Peyer's patch (tissue), 4 donors: ENCODE measurements around the gene KDM2A. TPM values are rescaled to one million over a fixed set of nuclear protein-coding genes. Genes with fewer than 3 reads are reported as not detected.

ENCODE experiments used
- DNase-seq, 3 donors: peaks; one replicate each; pipeline ENCODE4 v3.0.0-alpha.2; 2017 to 2019
- H3K27ac ChIP-seq, 4 donors: fragments of 200-600 bp; sonication (generic); one replicate each; pipeline ENCODE4 v1.5.1; 2016 to 2019
- H3K27me3 ChIP-seq, 2 donors: fragments of 200-600 bp; sonication (generic); one replicate each; pipeline ENCODE4 v1.5.1; 2019
- H3K36me3 ChIP-seq, 3 donors: fragments of 200-600 bp; sonication (generic); one replicate each; pipeline ENCODE4 v1.5.1; 2016 to 2019
- H3K4me1 ChIP-seq, 4 donors: fragments of 200-600 bp; sonication (generic); one replicate each; pipeline ENCODE4 v1.5.1; 2016 to 2019
- H3K4me3 ChIP-seq, 4 donors: fragments of 200-600 bp; sonication (generic); 1 replicate in 3 of 4; 2 replicates in 1 of 4; pipeline ENCODE4 v1.5.1; 2016 to 2019; ENCODE audit warnings: mild to moderate bottlenecking in 1 of 4
- H3K9me3 ChIP-seq, 4 donors: fragments of 200-600 bp; sonication (generic); one replicate each; pipeline ENCODE4 v1.5.1; 2016 to 2019; ENCODE audit warnings: mild to moderate bottlenecking in 1 of 4
- POLR2A ChIP-seq, 2 donors: fragments of 450-650 bp; IDR thresholded peaks; one replicate each; pipeline ENCODE4 v1.5.1; 2017; ENCODE audit warnings: antibody characterized with exemption in 2 of 2, mild to moderate bottlenecking in 2 of 2, moderate library complexity in 2 of 2
- total RNA-seq, 4 donors: library from RNA; depleted of rRNA; stranded (reverse); fragments of >200 nt; gene quantifications; one replicate each; pipeline ENCODE4 v1.1.0, GENCODE V29; 2016
- TF ChIP-seq, protein P1 (sequence below), 6 experiments: fragments of 450-650 bp in 4 of 6; fragments of 200-600 bp in 2 of 6; sonication (generic) in 1 of 6; IDR thresholded peaks; one replicate each; pipeline ENCODE4 v1.5.1; 2017 to 2019; ENCODE audit warnings: antibody characterized with exemption in 6 of 6, mild to moderate bottlenecking in 3 of 6, moderate library complexity in 1 of 6

KDM2A gene
- total RNA-seq, 4 donors from 2014 or later = 76.7 to 225 (median 105) TPM

DNA sequence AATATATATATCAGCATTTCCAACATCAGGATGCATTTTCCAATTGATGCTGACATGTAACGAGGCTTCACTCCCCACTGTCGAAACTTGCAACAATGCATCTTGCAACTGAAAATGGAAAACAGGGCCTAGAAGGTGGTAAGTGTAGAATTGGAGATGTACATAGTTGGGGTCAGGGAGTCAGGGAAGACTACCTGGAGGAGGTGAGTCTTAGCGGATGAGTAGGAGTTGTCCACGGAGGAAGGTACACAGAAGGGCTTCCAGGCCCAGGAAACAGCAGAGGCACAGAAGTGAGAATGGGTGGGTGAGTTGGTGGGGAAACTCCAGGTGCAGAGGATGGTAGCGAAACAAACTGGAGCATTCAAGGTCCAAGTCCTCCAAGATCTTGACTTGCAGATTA, 145.2 kb downstream of the KDM2A start:
- no peak for DNase-seq
- Histone ChIP-seq H3K27me3 (no peaks in the 10 kb centered on the region), H3K36me3 (peaks cover 0 to 6% (median 0%) of the 10 kb centered on the region in 3 donors), H3K9me3 (no peaks in the 10 kb centered on the region), H3K27ac (no peak overlapping the region), H3K4me3 (no peak overlapping the region), H3K4me1 (peaks cover 12 to 46% (median 33%) of the 10 kb centered on the region in 4 donors)
- TF ChIP-seq, protein P1, sequence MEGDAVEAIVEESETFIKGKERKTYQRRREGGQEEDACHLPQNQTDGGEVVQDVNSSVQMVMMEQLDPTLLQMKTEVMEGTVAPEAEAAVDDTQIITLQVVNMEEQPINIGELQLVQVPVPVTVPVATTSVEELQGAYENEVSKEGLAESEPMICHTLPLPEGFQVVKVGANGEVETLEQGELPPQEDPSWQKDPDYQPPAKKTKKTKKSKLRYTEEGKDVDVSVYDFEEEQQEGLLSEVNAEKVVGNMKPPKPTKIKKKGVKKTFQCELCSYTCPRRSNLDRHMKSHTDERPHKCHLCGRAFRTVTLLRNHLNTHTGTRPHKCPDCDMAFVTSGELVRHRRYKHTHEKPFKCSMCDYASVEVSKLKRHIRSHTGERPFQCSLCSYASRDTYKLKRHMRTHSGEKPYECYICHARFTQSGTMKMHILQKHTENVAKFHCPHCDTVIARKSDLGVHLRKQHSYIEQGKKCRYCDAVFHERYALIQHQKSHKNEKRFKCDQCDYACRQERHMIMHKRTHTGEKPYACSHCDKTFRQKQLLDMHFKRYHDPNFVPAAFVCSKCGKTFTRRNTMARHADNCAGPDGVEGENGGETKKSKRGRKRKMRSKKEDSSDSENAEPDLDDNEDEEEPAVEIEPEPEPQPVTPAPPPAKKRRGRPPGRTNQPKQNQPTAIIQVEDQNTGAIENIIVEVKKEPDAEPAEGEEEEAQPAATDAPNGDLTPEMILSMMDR (IDR thresholded peaks at IDR 0.05) = no peak
- TF ChIP-seq POLR2A (IDR thresholded peaks at IDR 0.05) = no peak

GRCh38 chr11:67264877-67265632, 146.0 kb downstream of the KDM2A start:
- TF ChIP-seq, protein P1 (IDR thresholded peaks at IDR 0.05) = no peak
- TF ChIP-seq POLR2A (IDR thresholded peaks at IDR 0.05) = no peak
- peak in 2 of 3 donors; percentile 44 to 46 for DNase-seq
- H3K27me3 ChIP-seq = no peaks in the 10 kb centered on the region
- H3K27ac ChIP-seq = no peak overlapping the region
- H3K4me3 ChIP-seq = no peak overlapping the region
- peaks cover 0 to 6% (median 0%) of the 10 kb centered on the region in 3 donors for H3K36me3 ChIP-seq
- H3K4me1 ChIP-seq = peaks cover 15 to 54% (median 41%) of the 10 kb centered on the region in 4 donors
- H3K9me3 ChIP-seq = no peaks in the 10 kb centered on the region

- no peak for TF ChIP-seq POLR2A (IDR thresholded peaks at IDR 0.05)
- TF ChIP-seq, protein P1 (IDR thresholded peaks at IDR 0.05) = peak; percentile 70 to 96 (median 92)
- Histone ChIP-seq H3K27me3 (no peaks in the 10 kb centered on the region), H3K4me1 (peaks cover 15 to 62% (median 47%) of the 10 kb centered on the region in 4 donors), H3K4me3 (peak overlapping the region in 2 of 4 donors; percentile 17 to 36), H3K9me3 (no peaks in the 10 kb centered on the region), H3K36me3 (peaks cover 0 to 6% (median 0%) of the 10 kb centered on the region in 3 donors), H3K27ac (peak overlapping the region; percentile 57 to 99 (median 63))
- peak; percentile 74 to 88 (median 87) for DNase-seq
These were observed 146.8 kb downstream of the KDM2A start for GRCh38 chr11:67265633-67266448.

DNA sequence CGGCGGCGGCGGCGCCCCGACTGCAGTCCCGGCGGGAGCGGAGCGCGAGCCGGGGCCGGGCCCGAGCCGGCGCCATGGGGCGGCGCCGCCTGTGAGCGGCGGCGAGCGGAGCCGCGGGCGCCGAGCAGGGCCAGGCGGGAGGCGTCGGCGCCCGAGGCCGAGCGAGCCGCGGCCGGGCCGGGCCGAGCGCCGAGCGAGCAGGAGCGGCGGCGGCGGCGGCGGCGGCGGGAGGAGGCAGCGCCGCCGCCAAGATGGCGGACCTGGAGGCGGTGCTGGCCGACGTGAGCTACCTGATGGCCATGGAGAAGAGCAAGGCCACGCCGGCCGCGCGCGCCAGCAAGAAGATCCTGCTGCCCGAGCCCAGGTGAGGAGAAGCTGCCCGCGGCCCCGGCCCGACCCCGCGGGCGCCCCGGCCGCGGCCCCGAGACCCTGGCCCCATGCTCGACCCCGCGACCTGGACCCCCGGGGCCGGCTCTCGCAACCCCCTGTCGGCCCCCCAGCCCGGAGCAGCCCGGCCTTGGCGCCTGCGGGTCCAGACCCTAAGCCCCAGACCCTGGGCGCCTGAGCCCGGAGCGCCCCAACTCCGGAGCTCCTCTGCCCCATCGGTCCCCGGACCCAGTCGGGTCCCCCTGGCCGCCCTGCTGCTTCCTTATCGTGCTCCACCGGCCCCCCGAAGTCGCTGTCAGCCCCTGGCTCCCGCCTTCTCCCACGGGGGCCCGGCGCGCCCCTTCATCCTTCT, 147.6 kb downstream of the KDM2A start, which contains the start of gene GRK2:
Gene GRK2, plus strand, starts transcription at position 25 of the 739 bp plus-strand sequence. Its CDS starts 227 bp downstream, at position 252.
- DNase-seq = peak in 2 of 3 donors; percentile 66 to 71

More for the DNA sequence above, 147.6 kb downstream of the KDM2A start, which contains the start of gene GRK2:
- Histone ChIP-seq H3K4me3 (peak within 1 kb of the TSS; percentile 72 to 98 (median 94)), H3K9me3 (no peaks in the 10 kb centered on the region), H3K4me1 (peaks cover 15 to 64% (median 52%) of the 10 kb centered on the region in 4 donors), H3K27ac (peak within 1 kb of the TSS; percentile 90 to 100 (median 98)), H3K36me3 (peaks cover 0 to 7% (median 0%) of the 10 kb centered on the region in 3 donors), H3K27me3 (no peaks in the 10 kb centered on the region)
- TF ChIP-seq, protein P1 (IDR thresholded peaks at IDR 0.05) = no peak
- no peak for TF ChIP-seq POLR2A (IDR thresholded peaks at IDR 0.05)
